Frontal cortex (tissue), 4 donors: ENCODE results near the gene KRTAP10-12. TPM values are rescaled to one million over a fixed set of nuclear protein-coding genes. Genes with fewer than 3 reads are reported as not detected.

Experiments
- DNase-seq, 2 donors: peaks; one replicate each; pipeline ENCODE4 v3.0.0; 2012; ENCODE audit warnings: low spot score in 2 of 2
- FAIRE-seq: peaks from 2 replicates; lab custom pipeline; 2012; peaks lifted over from hg19 to GRCh38; lab: Jason Lieb, UNC
- total RNA-seq: library from RNA; depleted of rRNA; stranded (reverse); fragments of >200 nt; gene quantifications from one replicate; pipeline ENCODE4 v1.2.3, GENCODE V29; 2014
- donor health status: control.
- donor health status: control.
- donor health status: control.

KRTAP10-12 gene
- total RNA-seq, 1 donor from 2014 or later, result not detected

GRCh38 chr21:44694776-44695175, 2.2 kb upstream of the KRTAP10-12 start:
- DNase-seq (no peak), FAIRE-seq (no peak)

GRCh38 chr21:44695184-44695583, 1.8 kb upstream of the KRTAP10-12 start:
- DNase-seq (no peak), FAIRE-seq (no peak)

- DNase-seq (no peak), FAIRE-seq (no peak)
Measured at GRCh38 chr21:44695641-44696040, 1.3 kb upstream of the KRTAP10-12 start.

- FAIRE-seq, result no peak
- DNase-seq, result no peak
Measured at GRCh38 chr21:44696572-44696971, 400 bp upstream of the KRTAP10-12 start.

DNA sequence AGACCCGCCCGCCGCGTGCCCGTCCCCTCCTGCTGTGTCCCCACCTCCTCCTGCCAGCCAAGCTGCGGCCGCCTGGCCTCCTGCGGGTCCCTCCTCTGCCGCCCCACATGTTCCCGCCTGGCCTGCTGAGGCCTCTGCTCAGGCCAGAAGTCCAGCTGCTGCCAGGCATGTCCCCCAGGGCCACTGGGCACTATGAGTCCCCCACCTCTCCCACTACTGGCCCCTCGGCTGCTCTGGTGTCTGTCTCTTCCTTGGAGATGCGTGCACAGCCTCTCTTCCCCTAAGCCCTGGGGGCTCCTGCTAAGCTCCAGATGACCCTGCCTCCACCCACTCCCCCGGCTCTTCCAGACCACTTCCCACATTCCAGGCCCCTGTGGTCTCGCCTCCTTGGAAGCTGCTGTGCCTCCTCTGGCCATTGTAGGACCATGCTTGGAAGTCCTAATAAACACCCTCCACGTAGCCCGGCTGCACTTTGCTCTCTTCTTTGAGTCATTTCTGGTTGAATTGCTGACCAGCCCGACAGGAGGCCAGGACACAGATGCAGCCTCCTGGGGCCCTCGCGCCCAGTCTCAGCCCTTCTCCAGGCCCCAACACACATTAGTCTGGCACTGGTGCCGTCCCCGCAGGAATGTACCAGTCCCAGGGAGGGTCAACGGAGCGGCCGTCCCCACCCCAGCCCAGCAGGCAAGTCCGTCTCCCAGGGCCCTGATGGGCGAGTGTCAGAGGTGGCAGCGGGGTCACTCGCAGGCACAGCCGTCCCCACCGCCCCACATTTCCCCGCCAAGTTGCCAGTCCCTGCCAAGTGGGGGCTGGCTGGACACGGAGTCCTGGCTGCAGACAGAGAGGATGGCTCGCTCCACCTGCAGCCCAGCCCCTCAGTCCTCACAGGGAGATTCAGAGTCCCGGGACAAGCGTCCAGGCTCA, 1.1 kb downstream of the KRTAP10-12 start:
- DNase-seq (no peak), FAIRE-seq (no peak)

DNA sequence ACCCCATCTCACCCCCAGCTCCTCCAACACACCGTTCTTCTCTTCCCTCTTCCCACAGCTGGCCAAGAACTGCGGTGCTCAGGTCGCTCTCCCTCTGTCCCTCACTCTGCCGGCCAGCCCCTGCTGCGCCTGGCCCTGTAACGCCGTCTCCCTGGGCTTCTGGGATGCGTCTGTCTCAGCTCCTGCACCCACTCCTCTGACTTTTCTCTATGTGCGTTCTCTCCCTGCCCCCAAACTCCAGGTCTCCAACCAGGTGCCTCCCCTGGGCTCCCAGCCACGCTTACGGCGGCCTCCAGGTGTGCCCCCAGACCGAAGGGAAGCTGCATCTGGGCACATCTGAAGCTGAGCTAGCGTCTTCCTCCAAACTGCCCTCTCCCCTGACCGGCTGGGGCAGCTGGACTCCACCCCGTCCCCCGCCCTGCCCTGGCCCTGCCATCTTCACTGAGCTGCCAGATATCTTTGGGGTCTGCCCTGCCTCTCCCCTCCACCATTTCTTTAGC, 2.6 kb downstream of the KRTAP10-12 start:
- no peak for FAIRE-seq

GRCh38 chr21:44700101-44701022, 3.4 kb downstream of the KRTAP10-12 start:
- no peak for FAIRE-seq
- DNase-seq, result no peak

More for the DNA sequence above, 2.6 kb downstream of the KRTAP10-12 start:
- no peak for DNase-seq

GRCh38 chr21:44701023-44701400, 4.0 kb downstream of the KRTAP10-12 start:
- DNase-seq (no peak), FAIRE-seq (no peak)

DNA sequence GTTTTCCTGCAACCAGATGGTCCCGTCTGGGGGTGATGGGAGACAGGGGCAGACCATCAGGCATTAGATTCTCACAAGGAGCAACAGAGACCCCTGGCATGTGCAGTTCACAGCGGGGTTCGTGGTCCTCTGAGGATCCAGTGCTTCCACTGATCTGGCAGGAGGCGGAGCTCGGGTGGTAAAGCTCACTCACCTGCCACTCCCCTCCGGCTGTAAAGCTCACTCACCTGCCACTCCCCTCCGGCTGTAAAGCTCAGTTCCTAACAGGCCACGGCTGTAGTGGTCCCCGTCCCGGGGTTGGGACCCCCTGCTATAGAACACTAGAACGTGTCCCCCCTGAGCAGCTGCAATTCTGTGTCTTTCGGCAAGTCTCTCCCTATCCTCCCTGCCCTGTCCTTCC, 4.6 kb downstream of the KRTAP10-12 start:
- DNase-seq (no peak), FAIRE-seq (no peak)

GRCh38 chr21:44702111-44702972, 5.4 kb downstream of the KRTAP10-12 start:
- DNase-seq, result no peak
- FAIRE-seq, result no peak

GRCh38 chr21:44702973-44703730, 6.2 kb downstream of the KRTAP10-12 start:
- DNase-seq (no peak), FAIRE-seq (no peak)

GRCh38 chr21:44703731-44704635, 7.0 kb downstream of the KRTAP10-12 start:
- FAIRE-seq (no peak), DNase-seq (no peak)

DNA sequence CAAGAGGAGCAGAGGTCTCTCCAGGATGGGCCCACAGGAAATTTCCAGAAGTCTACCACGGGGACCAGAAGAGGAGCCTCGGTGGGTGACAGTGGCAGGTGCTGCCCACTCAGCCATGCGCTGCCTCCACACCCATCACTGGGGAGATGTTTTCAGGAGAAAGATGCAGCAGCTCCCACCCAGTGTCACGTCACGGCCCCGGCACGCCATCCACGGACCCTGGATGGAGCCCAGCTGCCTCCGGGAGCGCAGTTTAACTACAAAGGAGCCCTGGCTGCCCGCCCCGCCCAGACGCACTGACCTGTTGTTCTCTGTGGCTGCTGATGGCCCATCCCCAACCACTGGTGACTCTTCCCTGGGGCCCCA, 7.6 kb downstream of the KRTAP10-12 start:
- FAIRE-seq, result no peak
- no peak for DNase-seq

GRCh38 chr21:44706026-44706705, 9.2 kb downstream of the KRTAP10-12 start:
- no peak for DNase-seq
- FAIRE-seq, result no peak

- FAIRE-seq (no peak), DNase-seq (no peak)
Measured at GRCh38 chr21:44706706-44707581, 10.0 kb downstream of the KRTAP10-12 start.

GRCh38 chr21:44708213-44708865, 11.4 kb downstream of the KRTAP10-12 start:
- FAIRE-seq, result no peak
- DNase-seq, result no peak
